ENCODE measurements around the gene DSG1.

GRCh38 chr18:31393286-31393685, 75.3 kb downstream of the DSG1 start:
- TF ChIP-seq, protein P1, sequence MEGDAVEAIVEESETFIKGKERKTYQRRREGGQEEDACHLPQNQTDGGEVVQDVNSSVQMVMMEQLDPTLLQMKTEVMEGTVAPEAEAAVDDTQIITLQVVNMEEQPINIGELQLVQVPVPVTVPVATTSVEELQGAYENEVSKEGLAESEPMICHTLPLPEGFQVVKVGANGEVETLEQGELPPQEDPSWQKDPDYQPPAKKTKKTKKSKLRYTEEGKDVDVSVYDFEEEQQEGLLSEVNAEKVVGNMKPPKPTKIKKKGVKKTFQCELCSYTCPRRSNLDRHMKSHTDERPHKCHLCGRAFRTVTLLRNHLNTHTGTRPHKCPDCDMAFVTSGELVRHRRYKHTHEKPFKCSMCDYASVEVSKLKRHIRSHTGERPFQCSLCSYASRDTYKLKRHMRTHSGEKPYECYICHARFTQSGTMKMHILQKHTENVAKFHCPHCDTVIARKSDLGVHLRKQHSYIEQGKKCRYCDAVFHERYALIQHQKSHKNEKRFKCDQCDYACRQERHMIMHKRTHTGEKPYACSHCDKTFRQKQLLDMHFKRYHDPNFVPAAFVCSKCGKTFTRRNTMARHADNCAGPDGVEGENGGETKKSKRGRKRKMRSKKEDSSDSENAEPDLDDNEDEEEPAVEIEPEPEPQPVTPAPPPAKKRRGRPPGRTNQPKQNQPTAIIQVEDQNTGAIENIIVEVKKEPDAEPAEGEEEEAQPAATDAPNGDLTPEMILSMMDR (IDR thresholded peaks at IDR 0.05) = no peak
- TF ChIP-seq POLR2A (IDR thresholded peaks at IDR 0.05) = no peak
